IMR-90 (cell line): ENCODE data around the gene PANK4. TPM values are rescaled to one million over a fixed set of nuclear protein-coding genes. Genes with fewer than 3 reads are reported as not detected.

Experiments
- ATAC-seq: fragments of 200-7000 bp; cut with Tn5 transposase; 2 replicates; pipeline ENCODE4 v1.9.1; 2020; ENCODE audit warnings: low read depth, mild to moderate bottlenecking, moderate library complexity
- BruUV-seq: library from RNA; stranded (reverse); fragments of 400-500 nt; replicated peaks from 2 replicates; lab custom pipeline; 2021; lab: Mats Ljungman, UMichigan
- CTCF ChIA-PET: fragments of 300-600 bp; formaldehyde crosslinking; extraction: SDS; loops from one replicate; lab custom pipeline; 2021; ENCODE audit warnings: antibody characterized with exemption; lab: Yijun Ruan, JAX
- POLR2A ChIA-PET: fragments of 300-600 bp; sonication (Branson Sonifier 250); formaldehyde crosslinking; loops from one replicate; lab custom pipeline; 2022; ENCODE audit warnings: antibody characterized with exemption; ENCODE audit not compliant: unreplicated experiment; lab: Charles Lee
- DNase-seq: peaks from one replicate; pipeline ENCODE4 v3.0.0; 2013
- H2AFZ ChIP-seq: replicated peaks from 2 replicates; pipeline ENCODE3; 2013; ENCODE audit warnings: low read length, mild to moderate bottlenecking; ENCODE audit not compliant: poor library complexity
- H2AK5ac ChIP-seq: 2 replicates; pipeline ENCODE4 v1.6.1; 2013; ENCODE audit warnings: low read depth, low read length, inconsistent platforms
- H2AK9ac ChIP-seq: replicated peaks from 2 replicates; pipeline ENCODE3; 2013; ENCODE audit warnings: mild to moderate bottlenecking, low read depth, low read length, moderate library complexity; ENCODE audit not compliant: poor library complexity
- H2BK120ac ChIP-seq: 2 replicates; pipeline ENCODE4 v1.6.1; 2013; ENCODE audit warnings: low read depth, low read length, inconsistent platforms
- H2BK15ac ChIP-seq: 3 replicates; pipeline ENCODE4 v1.6.1; 2013; ENCODE audit warnings: low read depth, low read length, inconsistent platforms
- H2BK20ac ChIP-seq: 2 replicates; pipeline ENCODE4 v1.6.1; 2013; ENCODE audit warnings: low read depth, mild to moderate bottlenecking, inconsistent platforms, low read length, moderate library complexity
- H2BK5ac ChIP-seq: 2 replicates; pipeline ENCODE4 v1.6.1; 2013; ENCODE audit warnings: mild to moderate bottlenecking, low read depth, low read length, inconsistent platforms; ENCODE audit not compliant: poor library complexity, severe bottlenecking
- H3K14ac ChIP-seq: replicated peaks from 2 replicates; pipeline ENCODE4 v1.6.1; 2013; ENCODE audit warnings: low read depth, low read length, inconsistent platforms
- H3K18ac ChIP-seq: 2 replicates; pipeline ENCODE4 v1.6.1; 2013; ENCODE audit warnings: low read depth, low read length, control low read depth
- H3K23ac ChIP-seq: 2 replicates; pipeline ENCODE4 v1.6.1; 2013; ENCODE audit warnings: low read depth, low read length, inconsistent platforms
- H3K27ac ChIP-seq: 2 replicates; pipeline ENCODE4 v1.5.1; 2013; ENCODE audit warnings: mild to moderate bottlenecking, control low read depth, low read length; ENCODE audit not compliant: insufficient read depth
- H3K27me3 ChIP-seq: 2 replicates; pipeline ENCODE4 v1.6.1; 2013; ENCODE audit warnings: low read length; ENCODE audit not compliant: control insufficient read depth, insufficient read depth
- H3K36me3 ChIP-seq: 2 replicates; pipeline ENCODE4 v1.6.1; 2013; ENCODE audit warnings: low read length, mixed read lengths; ENCODE audit not compliant: control insufficient read depth, insufficient read depth
- H3K4ac ChIP-seq: 2 replicates; pipeline ENCODE4 v1.6.1; 2013; ENCODE audit warnings: low read depth, low read length, inconsistent platforms
- H3K4me1 ChIP-seq: 2 replicates; pipeline ENCODE4 v1.6.1; 2013; ENCODE audit warnings: low read length, mixed read lengths; ENCODE audit not compliant: control insufficient read depth, insufficient read depth
- H3K4me2 ChIP-seq: 2 replicates; pipeline ENCODE4 v1.6.1; 2013; ENCODE audit warnings: low read depth, mild to moderate bottlenecking, control low read depth, low read length, moderate library complexity
- H3K4me3 ChIP-seq: 2 replicates; pipeline ENCODE4 v1.5.1; 2013; ENCODE audit warnings: low read depth, mild to moderate bottlenecking, control low read depth, low read length, moderate library complexity; ENCODE audit not compliant: insufficient read depth
- H3K56ac ChIP-seq: 2 replicates; pipeline ENCODE4 v1.6.1; 2013; ENCODE audit warnings: low read length, inconsistent platforms; ENCODE audit not compliant: insufficient read depth; ENCODE audit errors: extremely low read depth
- H3K79me1 ChIP-seq, 2 experiments: 2 replicates each; pipeline ENCODE4 v1.6.1; 2013; ENCODE audit warnings: low read length in 2 of 2, inconsistent platforms in 1 of 2, low read depth in 1 of 2
- H3K9ac ChIP-seq: 2 replicates; pipeline ENCODE4 v1.6.1; 2013; ENCODE audit warnings: low read depth, low read length, control low read depth
- H3K9me1 ChIP-seq: 2 replicates; pipeline ENCODE4 v1.6.1; 2013; ENCODE audit warnings: low read length, inconsistent platforms; ENCODE audit not compliant: insufficient read depth
- H3K9me3 ChIP-seq: 2 replicates; pipeline ENCODE4 v1.6.1; 2013; ENCODE audit warnings: low read length; ENCODE audit not compliant: control insufficient read depth, insufficient read depth
- H4K20me1 ChIP-seq: 2 replicates; pipeline ENCODE4 v1.6.1; 2013; ENCODE audit warnings: low read length, inconsistent platforms; ENCODE audit not compliant: insufficient read depth
- H4K5ac ChIP-seq: 2 replicates; pipeline ENCODE4 v1.6.1; 2013; ENCODE audit warnings: mild to moderate bottlenecking, low read depth, low read length, control low read depth
- H4K8ac ChIP-seq, 2 experiments: 2 replicates each; pipeline ENCODE4 v1.6.1; 2013; ENCODE audit warnings: low read depth in 2 of 2, low read length in 2 of 2, control low read depth in 1 of 2, inconsistent platforms in 1 of 2
- H4K91ac ChIP-seq: 2 replicates; pipeline ENCODE4 v1.6.1; 2013; ENCODE audit warnings: low read depth, low read length, inconsistent platforms; ENCODE audit not compliant: insufficient read depth
- CEBPB ChIP-seq: IDR thresholded peaks from 2 replicates; pipeline ENCODE4 v1.6.1; 2012; ENCODE audit warnings: low read depth, low read length, improper control_type of control experiment
- FOS ChIP-seq: fragments of 150-350 bp; IDR thresholded peaks from 2 replicates; pipeline ENCODE4 v1.6.1; 2016; ENCODE audit warnings: low read depth, low read length
- MAZ ChIP-seq: IDR thresholded peaks from 2 replicates; pipeline ENCODE4 v1.6.1; 2012; ENCODE audit warnings: low read depth, mild to moderate bottlenecking, low read length, improper control_type of control experiment, moderate library complexity, borderline replicate concordance
- MXI1 ChIP-seq: IDR thresholded peaks from 2 replicates; pipeline ENCODE4 v1.6.1; 2012; ENCODE audit warnings: low read depth, mild to moderate bottlenecking, low read length, moderate library complexity, borderline replicate concordance
- POLR2A ChIP-seq: IDR thresholded peaks from 2 replicates; pipeline ENCODE4 v1.6.1; 2012; ENCODE audit warnings: mild to moderate bottlenecking, low read depth, low read length
- WGBS, 2 experiments: methylation state at CpG; one replicate each; pipeline versions ENCODE4 v1.1.5 to v1.1.7; 2013; ENCODE audit warnings: missing lambda C conversion rate in 2 of 2; ENCODE audit not compliant: insufficient read length in 1 of 2; ENCODE audit errors: extremely low coverage in 2 of 2; 5-methylcytosine and 5-hydroxymethylcytosine counted together
- dilution Hi-C: fragments of 300-500 bp; cut with HindIII; formaldehyde crosslinking; loops from one replicate; pipeline ENCODE4 v1.14.3; 2018; ENCODE audit warnings: low sequenced_read_pairs; ENCODE audit not compliant: unreplicated experiment
- in situ Hi-C: fragments of 300-500 bp; cut with MboI; formaldehyde crosslinking; loops from 3 replicates; pipeline ENCODE4 v1.14.3; 2019; ENCODE audit warnings: low sequenced_read_pairs, inconsistent platforms, mixed read lengths
- intact Hi-C: fragments of 100-400 bp; cut with micrococcal nuclease; formaldehyde crosslinking; loops from 2 replicates; pipeline ENCODE4 v1.10.0; 2022
- polyA plus RNA-seq, 3 experiments: library from polyadenylated mRNA; depleted of rRNA; stranded (reverse); fragments of >200 nt; gene quantifications; 2 replicates each; pipeline ENCODE4 v1.2.3, GENCODE V29; 2012; ENCODE audit warnings: low replicate concordance in 1 of 3
- total RNA-seq: library from RNA; depleted of rRNA; stranded (reverse); fragments of >200 nt; gene quantifications from 2 replicates; pipeline ENCODE4 v1.2.3, GENCODE V29; 2012
- TF ChIP-seq, protein P1 (sequence below): fragments of 150-350 bp; IDR thresholded peaks from 2 replicates; pipeline ENCODE4 v1.6.1; 2016; ENCODE audit warnings: low read depth, mild to moderate bottlenecking, low read length, moderate library complexity, borderline replicate concordance
- TF ChIP-seq, protein P2 (sequence below): fragments of 150-350 bp; IDR thresholded peaks from 2 replicates; pipeline ENCODE4 v1.6.1; 2017; ENCODE audit warnings: mild to moderate bottlenecking, antibody characterized with exemption, low read length, low read depth

PANK4 gene
- total and polyA plus RNA-seq, 2 of the 4 experiments (the other 2 are of a cell fraction), result 14.0 to 18.5 TPM

DNA sequence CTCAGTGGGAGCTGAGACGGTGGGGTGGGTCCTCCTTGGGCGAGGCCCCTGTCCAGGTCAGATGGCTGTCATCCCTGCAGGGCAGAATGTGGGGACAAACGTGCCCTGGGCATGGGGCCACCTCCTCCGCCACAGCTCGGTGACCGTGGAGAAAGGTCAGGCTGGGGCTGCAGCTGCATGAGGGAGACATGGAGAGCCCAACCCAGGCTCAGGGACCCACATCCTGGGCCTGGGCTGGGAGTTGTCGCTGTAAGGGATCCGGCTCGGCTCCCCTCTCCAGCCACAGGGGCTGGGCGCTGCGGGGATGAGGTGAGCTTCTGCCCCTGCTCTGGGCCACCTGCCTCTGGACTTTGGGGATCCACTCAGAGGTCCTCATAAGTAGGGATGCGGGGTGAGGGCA lies 50.8 kb downstream of the PANK4 start:
- Histone ChIP-seq H2BK120ac (no peak overlapping the region), H3K56ac (no peak overlapping the region), H3K79me1 (no peaks in the 10 kb centered on the region), H4K20me1 (no peaks in the 10 kb centered on the region), H2BK20ac (no peak overlapping the region), H3K4me2 (no peak overlapping the region), H2AK5ac (no peak overlapping the region; the same call in 1 of the 2 replicates), H3K9me1 (no peaks in the 10 kb centered on the region), H3K4me1 (no peaks in the 10 kb centered on the region), H3K27me3 (peaks cover 31% of the 10 kb centered on the region), H3K4me3 (no peak overlapping the region), H3K18ac (no peak overlapping the region), H2AFZ (no peak overlapping the region), H2BK5ac (no peak overlapping the region), H2BK15ac (no peak overlapping the region), H3K14ac (no peak overlapping the region), H3K9me3 (no peaks in the 10 kb centered on the region), H2AK9ac (no peak overlapping the region), H3K36me3 (no peaks in the 10 kb centered on the region), H3K4ac (no peak overlapping the region), H3K23ac (no peak overlapping the region), H4K8ac (no peak overlapping the region), H3K9ac (no peak overlapping the region), H4K5ac (no peak overlapping the region), H4K91ac (no peak overlapping the region), H3K27ac (no peak overlapping the region)
- WGBS, 2 experiments, result 75% methylated on average over 7 of the region's 12 CpGs; no CpG with 5 or more reads in 1 of the 2 experiments
- intact Hi-C loops, result no loop called here
- CTCF ChIA-PET, result no interaction called here
- no TSS peak for BruUV-seq
- in situ Hi-C loops, result no loop called here
- ATAC-seq, result no peak
- dilution Hi-C loops, result no loop called here
- POLR2A ChIA-PET, result no interaction called here
- TF ChIP-seq, protein P1, sequence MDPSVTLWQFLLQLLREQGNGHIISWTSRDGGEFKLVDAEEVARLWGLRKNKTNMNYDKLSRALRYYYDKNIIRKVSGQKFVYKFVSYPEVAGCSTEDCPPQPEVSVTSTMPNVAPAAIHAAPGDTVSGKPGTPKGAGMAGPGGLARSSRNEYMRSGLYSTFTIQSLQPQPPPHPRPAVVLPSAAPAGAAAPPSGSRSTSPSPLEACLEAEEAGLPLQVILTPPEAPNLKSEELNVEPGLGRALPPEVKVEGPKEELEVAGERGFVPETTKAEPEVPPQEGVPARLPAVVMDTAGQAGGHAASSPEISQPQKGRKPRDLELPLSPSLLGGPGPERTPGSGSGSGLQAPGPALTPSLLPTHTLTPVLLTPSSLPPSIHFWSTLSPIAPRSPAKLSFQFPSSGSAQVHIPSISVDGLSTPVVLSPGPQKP, result no peak
- TF ChIP-seq MXI1, result no peak
- no peak for TF ChIP-seq POLR2A
- no peak for TF ChIP-seq MAZ
- TF ChIP-seq CEBPB, result no peak
- TF ChIP-seq, protein P2, sequence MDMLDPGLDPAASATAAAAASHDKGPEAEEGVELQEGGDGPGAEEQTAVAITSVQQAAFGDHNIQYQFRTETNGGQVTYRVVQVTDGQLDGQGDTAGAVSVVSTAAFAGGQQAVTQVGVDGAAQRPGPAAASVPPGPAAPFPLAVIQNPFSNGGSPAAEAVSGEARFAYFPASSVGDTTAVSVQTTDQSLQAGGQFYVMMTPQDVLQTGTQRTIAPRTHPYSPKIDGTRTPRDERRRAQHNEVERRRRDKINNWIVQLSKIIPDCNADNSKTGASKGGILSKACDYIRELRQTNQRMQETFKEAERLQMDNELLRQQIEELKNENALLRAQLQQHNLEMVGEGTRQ, result no peak
- TF ChIP-seq FOS, result no peak
- DNase-seq, result no peak
